ENCODE results near the gene PBX3.

The PBX3 gene

DNA sequence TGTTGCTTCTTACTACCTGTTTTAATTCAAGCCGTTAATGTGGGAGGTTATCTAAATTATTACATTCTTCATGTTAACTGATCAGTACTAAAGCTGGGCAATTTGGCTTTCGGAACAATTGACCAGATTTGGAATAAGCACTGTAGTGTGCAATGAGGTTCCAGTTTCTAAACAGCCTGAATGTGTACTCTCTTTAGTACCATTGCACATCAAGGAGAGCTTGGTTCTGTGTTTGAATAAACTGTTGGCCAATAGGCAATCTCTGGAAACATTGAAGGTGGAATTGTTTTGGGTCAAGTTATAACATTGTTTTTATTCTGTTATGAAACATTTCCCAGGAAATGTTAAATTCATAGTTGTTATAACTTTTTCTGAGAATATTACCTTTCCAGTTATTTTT is 105.2 kb downstream of the PBX3 start:
- Mint-ChIP-seq H3K4me3 (no peak overlapping the region), H3K9me3 (no peaks in the 10 kb centered on the region), H3K27ac (no peak overlapping the region), H3K27me3 (no peaks in the 10 kb centered on the region), H3K36me3 (ENCODE audit: low read depth) (no peaks in the 10 kb centered on the region), H3K4me1 (ENCODE audit: low read depth) (peaks cover 11% of the 10 kb centered on the region)
- intact Hi-C loops (cut with micrococcal nuclease): no loop called here

DNA sequence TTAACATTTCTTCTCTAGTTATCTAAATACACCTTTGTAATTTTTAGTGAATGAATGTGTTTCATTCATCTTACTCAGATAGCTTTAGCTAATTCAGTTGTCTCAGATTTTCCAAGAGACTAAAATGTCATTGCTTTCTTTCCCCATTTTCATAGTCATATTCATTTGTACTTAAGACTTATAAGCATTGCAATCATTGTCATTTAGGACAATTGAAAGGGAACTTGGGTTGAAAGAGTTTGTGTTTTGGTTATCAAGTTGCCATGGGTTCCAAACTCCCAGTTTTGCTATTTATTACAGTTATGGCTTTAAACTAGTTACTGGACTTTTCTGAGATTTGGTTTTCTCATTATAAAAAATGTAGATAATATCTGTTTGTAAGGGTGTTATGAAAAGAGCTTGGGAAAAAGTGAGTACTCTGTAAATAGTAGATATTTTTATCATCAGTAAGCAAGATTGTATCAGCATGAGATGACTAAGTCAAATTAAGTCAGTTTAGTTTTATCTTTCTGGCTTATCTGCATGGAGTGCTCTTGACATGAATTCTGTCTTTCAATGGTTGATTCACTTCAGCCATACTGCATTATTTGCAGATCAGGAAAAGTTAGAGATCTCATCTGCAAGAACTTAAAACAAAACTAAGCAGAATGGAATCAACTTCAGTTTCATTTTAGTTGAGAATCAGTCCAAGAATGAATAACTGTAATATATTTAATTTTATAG is 107.5 kb downstream of the PBX3 start:
- no peaks in the 10 kb centered on the region for H3K4me1 Mint-ChIP-seq (ENCODE audit: low read depth)
- H3K36me3 Mint-ChIP-seq (ENCODE audit: low read depth): no peaks in the 10 kb centered on the region
- no peak overlapping the region for H3K27ac Mint-ChIP-seq
- intact Hi-C loops (cut with micrococcal nuclease): no loop called here
- H3K27me3 Mint-ChIP-seq: no peaks in the 10 kb centered on the region
- no peak overlapping the region for H3K4me3 Mint-ChIP-seq
- H3K9me3 Mint-ChIP-seq: no peaks in the 10 kb centered on the region

DNA sequence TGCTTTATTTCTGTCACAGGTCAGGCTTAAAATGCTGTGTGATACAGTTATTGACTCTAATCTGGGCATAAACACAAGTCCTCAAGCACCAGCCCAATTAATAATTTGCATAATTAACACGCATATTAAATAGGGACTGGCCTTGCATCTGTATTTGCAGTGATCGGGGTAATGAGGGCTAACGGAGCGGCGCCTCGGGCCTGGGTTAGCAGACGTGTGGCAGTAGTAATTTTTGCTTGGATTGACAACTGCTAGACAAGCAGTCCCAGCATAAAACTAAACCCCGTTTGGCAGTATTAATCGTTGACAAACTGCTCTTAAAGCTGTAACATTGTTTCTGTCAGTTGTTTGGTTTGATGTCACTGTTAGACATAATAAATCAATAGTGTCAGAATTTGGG is 109.2 kb downstream of the PBX3 start:
- no peak overlapping the region for H3K27ac Mint-ChIP-seq
- intact Hi-C loops (cut with micrococcal nuclease): no loop called here
- no peak overlapping the region for H3K4me3 Mint-ChIP-seq
- H3K36me3 Mint-ChIP-seq (ENCODE audit: low read depth): no peaks in the 10 kb centered on the region
- H3K9me3 Mint-ChIP-seq: no peaks in the 10 kb centered on the region
- no peaks in the 10 kb centered on the region for H3K27me3 Mint-ChIP-seq
- H3K4me1 Mint-ChIP-seq (ENCODE audit: low read depth): no peaks in the 10 kb centered on the region

DNA sequence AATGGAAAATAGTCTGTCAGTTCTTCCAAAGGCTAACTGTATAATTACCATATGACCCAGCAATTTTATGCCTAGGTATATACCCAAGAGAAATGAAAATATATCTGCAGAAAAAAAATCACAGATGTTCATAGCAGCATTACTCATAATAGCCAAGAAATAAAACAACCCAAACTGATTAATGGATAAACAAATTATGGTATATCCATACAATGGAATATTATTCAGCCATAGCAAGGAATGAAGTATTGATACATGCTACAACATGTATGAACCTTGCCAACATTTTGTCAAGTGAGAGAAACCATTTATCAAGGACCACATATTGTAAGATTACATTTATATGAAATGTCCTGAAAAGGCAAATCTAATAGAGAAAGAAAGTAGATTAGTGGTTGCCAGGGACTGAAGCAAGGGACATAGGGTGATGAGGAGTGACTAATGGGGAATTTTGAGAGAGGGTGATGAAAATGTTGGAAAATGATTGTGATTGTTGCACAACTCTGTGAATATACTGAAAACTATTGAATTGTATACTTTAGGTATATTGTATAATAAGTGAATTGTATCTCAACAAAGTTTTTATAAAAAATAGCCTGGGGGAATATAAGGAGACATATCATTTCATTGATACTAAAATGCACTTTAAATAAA is 114.4 kb downstream of the PBX3 start:
- Mint-ChIP-seq H3K36me3 (ENCODE audit: low read depth) (no peaks in the 10 kb centered on the region), H3K9me3 (no peaks in the 10 kb centered on the region), H3K4me1 (ENCODE audit: low read depth) (peaks cover 7% of the 10 kb centered on the region), H3K27me3 (no peaks in the 10 kb centered on the region), H3K4me3 (no peak overlapping the region), H3K27ac (no peak overlapping the region)
- intact Hi-C loops (cut with micrococcal nuclease): no loop called here

DNA sequence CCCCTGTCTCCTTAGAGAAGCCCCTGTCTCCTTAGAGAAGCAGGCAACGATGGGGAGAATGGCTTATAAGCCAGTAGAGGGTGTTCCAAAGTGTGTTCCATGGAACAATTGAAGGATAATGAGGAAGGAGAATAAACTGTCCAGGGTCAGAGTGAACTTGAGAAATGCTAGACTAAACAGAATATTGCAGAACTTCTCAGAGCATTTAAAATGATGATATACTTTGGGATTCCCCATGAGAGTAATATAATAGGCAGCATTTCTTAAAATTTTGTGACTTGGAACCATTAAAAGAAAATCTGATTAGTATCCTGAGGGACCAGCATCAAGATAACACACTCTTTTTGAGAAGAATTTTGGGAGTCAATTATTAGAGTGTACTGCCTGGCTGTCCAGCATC is 116.8 kb downstream of the PBX3 start:
- no peaks in the 10 kb centered on the region for H3K27me3 Mint-ChIP-seq
- H3K9me3 Mint-ChIP-seq: no peaks in the 10 kb centered on the region
- no peak overlapping the region for H3K4me3 Mint-ChIP-seq
- no peaks in the 10 kb centered on the region for H3K36me3 Mint-ChIP-seq (ENCODE audit: low read depth)
- intact Hi-C loops (cut with micrococcal nuclease): no loop called here
- H3K4me1 Mint-ChIP-seq (ENCODE audit: low read depth): peaks cover 7% of the 10 kb centered on the region
- H3K27ac Mint-ChIP-seq: no peak overlapping the region

DNA sequence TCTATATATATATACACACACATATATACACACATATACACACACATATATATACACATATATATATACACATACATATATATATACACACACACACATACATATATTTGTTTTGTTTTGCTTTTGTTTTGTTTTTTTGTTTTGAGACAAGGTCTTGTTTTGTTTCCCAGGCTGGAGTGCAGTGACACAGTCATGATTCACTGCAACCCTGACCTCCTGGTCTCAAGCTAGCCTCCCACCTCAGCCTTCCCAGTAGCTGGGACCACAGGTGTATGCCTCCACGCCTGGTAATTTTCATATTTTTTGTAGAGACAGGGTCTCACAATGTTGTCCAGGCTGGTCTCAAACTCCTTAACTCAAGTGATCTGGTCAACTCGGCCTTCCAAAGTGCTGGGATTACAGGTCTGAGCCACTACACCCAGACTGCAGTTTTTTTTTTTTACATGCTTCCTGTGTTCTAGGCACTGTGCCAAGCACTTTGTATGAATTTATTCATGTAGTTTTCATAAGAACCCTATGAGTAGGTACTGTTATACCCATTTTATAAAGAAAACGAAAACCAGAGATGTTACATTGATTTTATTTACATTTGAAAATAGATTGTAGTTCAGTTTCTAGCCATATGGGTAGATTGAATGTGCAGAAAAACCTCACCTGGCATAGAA is 120.7 kb downstream of the PBX3 start:
- peaks cover 7% of the 10 kb centered on the region for H3K4me1 Mint-ChIP-seq (ENCODE audit: low read depth)

DNA sequence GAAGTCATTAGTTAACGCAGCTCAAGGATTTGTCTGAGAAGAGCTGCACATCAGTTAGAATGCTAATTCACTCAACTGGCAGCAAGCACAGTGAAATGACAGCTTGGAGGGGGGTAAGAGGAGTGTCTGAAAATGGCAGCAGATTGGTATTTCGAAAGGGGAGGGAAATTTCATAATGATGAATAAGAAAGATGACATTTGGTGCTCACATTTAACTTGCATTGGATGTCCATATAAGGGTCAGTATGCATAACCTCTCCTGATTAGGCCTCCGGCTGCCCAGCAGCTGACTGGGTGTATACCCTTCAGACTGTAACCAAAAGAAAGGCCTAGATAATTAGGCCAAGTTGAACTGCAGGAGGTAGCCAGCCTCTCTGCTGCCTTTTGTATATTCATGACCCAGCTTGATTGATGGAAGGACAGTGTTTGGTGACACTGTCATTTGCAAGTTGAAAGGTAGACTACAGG is 131.0 kb downstream of the PBX3 start:
- Mint-ChIP-seq H3K9me3 (no peaks in the 10 kb centered on the region), H3K4me3 (no peak overlapping the region), H3K36me3 (ENCODE audit: low read depth) (no peaks in the 10 kb centered on the region), H3K4me1 (ENCODE audit: low read depth) (peaks cover 11% of the 10 kb centered on the region), H3K27me3 (no peaks in the 10 kb centered on the region), H3K27ac (no peak overlapping the region)
- intact Hi-C loops (cut with micrococcal nuclease): no loop called here

More for the DNA sequence above, 120.7 kb downstream of the PBX3 start:
- Mint-ChIP-seq H3K27me3 (no peaks in the 10 kb centered on the region), H3K36me3 (ENCODE audit: low read depth) (no peaks in the 10 kb centered on the region), H3K27ac (no peak overlapping the region), H3K4me3 (no peak overlapping the region), H3K9me3 (no peaks in the 10 kb centered on the region)
- intact Hi-C loops (cut with micrococcal nuclease): no loop called here

DNA sequence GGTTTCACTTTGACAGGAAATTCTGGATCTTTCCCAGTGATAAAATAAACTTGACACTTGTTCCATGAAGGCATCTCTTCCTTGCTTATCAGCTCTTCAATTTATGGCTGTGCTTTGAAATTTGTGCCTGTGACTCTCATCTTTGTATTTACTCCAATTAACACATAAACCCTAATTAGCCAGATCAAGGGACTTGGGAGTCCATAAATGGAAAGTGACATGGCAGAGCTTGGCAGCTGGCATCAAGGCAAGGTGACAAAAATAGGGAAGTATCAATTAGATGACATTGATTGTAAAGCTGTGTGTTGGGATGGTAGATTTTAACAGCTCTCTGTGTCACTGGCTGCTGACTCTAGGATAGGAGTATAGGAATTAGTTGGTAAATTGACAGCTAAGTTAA is 133.9 kb downstream of the PBX3 start:
- Mint-ChIP-seq H3K36me3 (ENCODE audit: low read depth) (no peaks in the 10 kb centered on the region), H3K4me3 (no peak overlapping the region), H3K4me1 (ENCODE audit: low read depth) (peaks cover 16% of the 10 kb centered on the region), H3K27me3 (no peaks in the 10 kb centered on the region), H3K27ac (no peak overlapping the region), H3K9me3 (no peaks in the 10 kb centered on the region)
- intact Hi-C loops (cut with micrococcal nuclease): loop anchor here (10.0 kb wide), 1 partner anchor 56 kb away; no protein-coding TSS in a partner anchor

DNA sequence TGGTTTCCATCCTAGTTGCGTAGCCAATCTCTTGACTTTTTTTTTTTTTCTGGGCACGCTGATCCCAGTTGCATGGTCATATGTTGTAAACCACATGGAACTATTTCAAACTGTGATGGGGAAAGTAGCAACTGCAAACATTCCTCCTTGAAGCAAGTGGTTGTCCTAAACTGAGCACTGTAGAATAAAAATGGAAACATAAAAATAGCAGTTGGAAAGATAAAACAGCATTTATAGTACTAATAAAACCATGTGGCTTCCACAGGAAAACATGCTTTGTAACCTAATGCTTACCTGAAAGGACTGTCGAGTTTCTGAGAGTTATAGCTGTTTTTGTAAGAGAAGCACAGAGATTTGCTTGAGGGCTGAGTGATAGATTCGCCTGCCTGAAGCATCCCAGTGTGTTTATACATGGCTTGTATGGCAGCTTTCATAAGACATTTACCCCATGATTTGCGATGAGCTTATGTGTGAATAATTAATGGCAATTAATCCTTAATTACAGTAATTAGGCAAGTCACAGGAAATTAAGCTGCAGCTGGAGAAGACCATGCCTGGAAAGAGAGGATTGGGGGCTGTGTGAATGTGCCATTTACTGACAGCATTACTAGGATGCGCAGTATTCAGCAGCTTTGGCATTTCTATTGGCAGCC is 136.5 kb downstream of the PBX3 start:
- intact Hi-C loops (cut with micrococcal nuclease): loop anchor here (10.0 kb wide), 1 partner anchor 59 kb away; no protein-coding TSS in a partner anchor

DNA sequence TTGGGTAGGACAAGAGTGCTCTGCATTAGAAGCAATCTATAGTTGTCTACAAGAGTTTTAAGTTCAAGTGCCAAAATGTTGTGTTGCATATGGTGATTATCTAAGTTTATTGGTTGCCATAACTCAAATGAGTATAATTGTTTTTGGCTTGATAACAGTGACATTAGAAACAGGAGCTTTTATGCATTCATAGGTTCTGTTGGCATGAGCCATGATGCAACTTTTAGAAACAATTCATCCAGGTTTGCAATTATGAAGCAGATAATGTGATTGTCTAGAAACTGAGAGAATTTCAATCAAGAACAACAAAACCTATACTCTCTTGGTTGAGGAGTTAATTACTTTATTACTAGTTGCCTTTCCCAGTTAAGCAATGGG is 137.0 kb downstream of the PBX3 start:
- peaks cover 12% of the 10 kb centered on the region for H3K27me3 Mint-ChIP-seq
- H3K4me3 Mint-ChIP-seq: no peak overlapping the region
- H3K9me3 Mint-ChIP-seq: no peaks in the 10 kb centered on the region
- H3K36me3 Mint-ChIP-seq (ENCODE audit: low read depth): no peaks in the 10 kb centered on the region
- H3K27ac Mint-ChIP-seq: no peak overlapping the region
- intact Hi-C loops (cut with micrococcal nuclease): loop anchor here (10.0 kb wide), 1 partner anchor 59 kb away; no protein-coding TSS in a partner anchor
- peaks cover 10% of the 10 kb centered on the region for H3K4me1 Mint-ChIP-seq (ENCODE audit: low read depth)

More for the DNA sequence above, 136.5 kb downstream of the PBX3 start:
- H3K27me3 Mint-ChIP-seq: peaks cover 7% of the 10 kb centered on the region
- no peak overlapping the region for H3K4me3 Mint-ChIP-seq
- H3K4me1 Mint-ChIP-seq (ENCODE audit: low read depth): peaks cover 5% of the 10 kb centered on the region
- H3K36me3 Mint-ChIP-seq (ENCODE audit: low read depth): no peaks in the 10 kb centered on the region
- no peak overlapping the region for H3K27ac Mint-ChIP-seq
- no peaks in the 10 kb centered on the region for H3K9me3 Mint-ChIP-seq

DNA sequence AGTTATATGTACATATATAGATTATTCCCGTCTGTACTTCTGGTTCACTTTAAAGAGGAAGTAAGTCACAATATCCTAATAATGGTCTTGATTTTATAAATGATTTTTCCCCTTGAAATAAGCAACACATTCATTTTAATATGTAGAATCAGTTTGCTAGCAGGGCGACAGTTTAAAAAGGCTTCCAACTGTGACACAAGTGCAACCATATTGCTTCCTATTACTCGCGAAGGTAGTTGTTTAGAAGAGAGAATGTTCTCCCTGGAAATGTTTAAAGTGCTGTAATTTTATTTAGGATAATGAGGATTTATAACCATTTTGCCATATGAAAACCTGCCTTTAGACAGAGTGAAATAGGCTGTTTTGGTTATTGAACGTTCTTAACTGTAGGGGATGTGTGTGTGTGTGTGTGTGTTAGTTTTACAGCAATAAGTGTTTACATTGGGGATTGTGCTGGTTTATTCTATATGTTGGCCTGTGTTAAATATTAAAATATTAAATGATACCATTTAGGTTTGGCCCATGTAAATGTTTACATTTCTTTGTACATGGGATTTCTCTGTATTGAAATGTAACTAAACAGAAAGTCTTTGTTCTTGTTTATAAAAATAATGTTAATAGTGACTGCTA is 138.3 kb downstream of the PBX3 start:
- Mint-ChIP-seq H3K27me3 (peaks cover 22% of the 10 kb centered on the region), H3K4me1 (ENCODE audit: low read depth) (peaks cover 13% of the 10 kb centered on the region)
- intact Hi-C loops (cut with micrococcal nuclease): loop anchor here (10.0 kb wide), 1 partner anchor 61 kb away; no protein-coding TSS in a partner anchor

DNA sequence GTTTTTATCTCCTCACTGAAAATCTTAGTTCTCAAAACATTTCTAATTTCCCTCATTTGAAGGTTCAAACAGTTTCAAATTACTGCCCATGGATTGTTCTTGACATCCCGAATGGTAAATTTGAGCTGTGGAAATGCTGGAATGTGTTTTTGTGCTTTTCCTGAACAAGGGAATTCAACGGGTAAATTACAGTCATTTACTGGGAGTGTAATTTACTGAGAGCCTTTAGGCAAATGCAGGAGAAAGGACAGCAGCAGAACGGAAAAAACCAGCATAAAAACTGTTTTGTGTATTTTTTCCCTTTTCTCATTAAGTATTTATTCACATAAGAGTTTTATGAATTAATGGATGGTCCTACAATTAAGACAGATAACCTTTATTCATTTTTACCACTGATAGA is 139.2 kb downstream of the PBX3 start:
- H3K9me3 Mint-ChIP-seq: no peaks in the 10 kb centered on the region
- H3K36me3 Mint-ChIP-seq (ENCODE audit: low read depth): no peaks in the 10 kb centered on the region
- no peak overlapping the region for H3K4me3 Mint-ChIP-seq
- intact Hi-C loops (cut with micrococcal nuclease): loop anchor here (10.0 kb wide), 1 partner anchor 62 kb away; no protein-coding TSS in a partner anchor
- peaks cover 13% of the 10 kb centered on the region for H3K4me1 Mint-ChIP-seq (ENCODE audit: low read depth)
- peaks cover 25% of the 10 kb centered on the region for H3K27me3 Mint-ChIP-seq
- H3K27ac Mint-ChIP-seq: no peak overlapping the region

More for the DNA sequence above, 138.3 kb downstream of the PBX3 start:
- Mint-ChIP-seq H3K4me3 (no peak overlapping the region), H3K9me3 (no peaks in the 10 kb centered on the region), H3K27ac (no peak overlapping the region), H3K36me3 (ENCODE audit: low read depth) (no peaks in the 10 kb centered on the region)

DNA sequence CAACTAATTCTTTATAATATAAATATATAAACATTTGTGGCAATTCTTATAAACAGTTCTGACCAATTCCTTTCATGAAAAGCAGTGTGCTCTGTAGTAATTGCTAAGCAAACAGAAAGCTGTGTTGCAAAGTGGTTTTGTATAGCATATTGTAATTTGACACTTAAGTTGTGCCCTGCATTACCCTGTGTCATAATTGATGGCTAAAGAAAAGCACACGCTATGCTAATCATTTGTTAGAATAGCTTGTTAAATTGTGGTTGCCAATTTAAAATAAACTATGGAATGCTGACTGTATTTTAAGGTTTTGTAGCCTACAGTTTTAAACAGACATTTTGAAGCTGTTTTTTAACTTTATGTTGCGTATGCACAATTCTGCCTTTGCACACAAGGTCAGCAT is 140.0 kb downstream of the PBX3 start:
- intact Hi-C loops (cut with micrococcal nuclease): loop anchor here (10.0 kb wide), 1 partner anchor 62 kb away; no protein-coding TSS in a partner anchor
- Mint-ChIP-seq H3K4me1 (ENCODE audit: low read depth) (peaks cover 13% of the 10 kb centered on the region), H3K9me3 (no peaks in the 10 kb centered on the region), H3K36me3 (ENCODE audit: low read depth) (no peaks in the 10 kb centered on the region), H3K4me3 (no peak overlapping the region), H3K27ac (no peak overlapping the region), H3K27me3 (peaks cover 25% of the 10 kb centered on the region)

Data from dendritic cell treated with granulocyte-macrophage colony-stimulating factor and Interleukin-4, amounts not matched to agents 40 ng/mL and 50 ng/mL, for 4 days (primary cell).